IPS-NIHi11 (cell line): ENCODE data around the gene PFDN4.

ENCODE experiments used
- DNase-seq: peaks from one replicate; pipeline ENCODE4 v3.0.0; 2012; ENCODE audit warnings: mixed read lengths, low spot score

Gene PFDN4

DNA sequence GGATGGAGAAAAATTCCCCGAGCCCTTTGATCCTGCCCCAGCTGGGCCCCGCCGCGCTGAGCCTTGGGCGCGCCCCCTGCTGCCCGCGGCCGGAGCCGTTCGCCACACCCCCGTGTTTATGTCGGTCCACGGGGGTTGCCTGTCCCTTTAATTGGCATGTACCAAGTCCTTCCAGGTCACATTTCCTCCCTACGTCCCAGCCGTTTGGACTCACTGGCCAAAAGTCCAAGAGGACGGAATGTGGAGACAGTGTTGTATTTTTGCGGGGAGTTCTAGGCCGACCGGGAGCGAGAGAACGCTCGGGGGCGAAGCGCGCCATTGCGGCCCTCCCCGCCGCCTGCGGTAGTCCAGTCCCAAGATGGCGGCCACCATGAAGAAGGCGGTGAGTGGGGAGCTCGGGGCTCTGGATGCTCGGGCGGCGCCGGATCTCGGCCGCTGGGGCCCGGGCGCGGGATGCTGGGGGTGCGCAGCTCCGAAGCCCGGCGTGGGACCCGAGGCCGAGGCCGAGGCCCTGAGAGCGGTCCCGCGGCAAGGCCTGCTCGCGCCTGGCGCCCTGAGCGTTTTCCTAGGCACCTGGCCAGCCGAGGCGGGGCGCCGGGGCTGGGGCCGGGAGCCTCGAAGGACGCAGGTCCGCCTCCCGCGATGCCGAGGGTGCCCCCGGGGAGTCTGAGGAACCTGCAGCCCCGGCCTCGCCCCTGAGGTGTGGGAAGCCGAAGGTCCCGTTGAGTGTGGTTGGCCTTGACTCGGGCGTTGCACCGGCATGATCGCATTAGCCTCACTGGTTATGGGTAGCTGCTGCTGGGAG is at the start of gene PFDN4:
Gene PFDN4 (plus strand): TSS at position 345 of the 805 bp plus-strand sequence. CDS start 14 bp downstream, at position 359.
- DNase-seq: peak; percentile 93

DNA sequence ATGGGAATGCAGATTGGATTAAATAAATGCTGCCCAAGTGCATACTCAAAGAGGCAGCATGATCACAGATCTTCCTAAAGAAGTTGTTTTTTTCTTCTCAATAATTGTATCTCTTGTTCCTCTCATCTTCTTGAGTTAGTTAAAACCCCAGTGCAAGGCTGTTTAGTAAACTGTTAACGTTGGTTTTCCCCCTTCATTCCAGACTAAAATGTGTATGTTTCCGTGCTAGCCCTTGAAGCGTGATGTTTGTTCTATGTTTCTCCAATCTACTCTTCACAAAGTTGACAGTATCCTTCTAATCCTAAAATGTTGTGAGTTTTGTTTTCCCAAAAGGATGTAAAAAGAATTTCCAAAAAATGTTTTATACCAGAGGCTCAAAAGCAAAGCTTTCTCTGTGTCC is 49.7 kb upstream of the PFDN4 start:
- DNase-seq: no peak

DNA sequence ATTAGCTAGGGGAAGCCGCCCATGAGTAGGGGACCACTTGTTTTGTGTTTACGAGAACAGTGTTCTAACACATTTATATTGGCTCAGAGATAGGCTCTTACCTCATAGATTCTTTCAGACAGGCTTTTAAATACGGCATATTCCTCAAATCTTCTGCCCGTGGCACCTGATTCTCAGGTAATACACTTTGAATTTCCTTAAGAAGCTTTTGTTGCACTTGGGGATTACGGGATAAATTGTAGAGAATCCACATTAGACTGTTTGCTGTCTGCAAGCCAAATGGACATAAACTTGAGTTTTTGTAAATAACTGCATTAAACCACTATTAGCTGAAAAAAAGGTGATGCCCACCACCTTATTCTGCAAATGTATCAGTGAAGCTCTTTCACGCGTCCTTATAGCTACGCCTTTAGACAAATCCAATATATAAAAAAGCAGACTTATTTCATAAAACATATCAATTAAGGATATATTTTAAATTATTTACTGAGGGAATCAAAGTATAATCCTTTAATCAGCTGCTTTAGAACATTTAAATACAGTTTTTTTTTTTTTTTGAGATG is 49.0 kb upstream of the PFDN4 start:
- DNase-seq: no peak

DNA sequence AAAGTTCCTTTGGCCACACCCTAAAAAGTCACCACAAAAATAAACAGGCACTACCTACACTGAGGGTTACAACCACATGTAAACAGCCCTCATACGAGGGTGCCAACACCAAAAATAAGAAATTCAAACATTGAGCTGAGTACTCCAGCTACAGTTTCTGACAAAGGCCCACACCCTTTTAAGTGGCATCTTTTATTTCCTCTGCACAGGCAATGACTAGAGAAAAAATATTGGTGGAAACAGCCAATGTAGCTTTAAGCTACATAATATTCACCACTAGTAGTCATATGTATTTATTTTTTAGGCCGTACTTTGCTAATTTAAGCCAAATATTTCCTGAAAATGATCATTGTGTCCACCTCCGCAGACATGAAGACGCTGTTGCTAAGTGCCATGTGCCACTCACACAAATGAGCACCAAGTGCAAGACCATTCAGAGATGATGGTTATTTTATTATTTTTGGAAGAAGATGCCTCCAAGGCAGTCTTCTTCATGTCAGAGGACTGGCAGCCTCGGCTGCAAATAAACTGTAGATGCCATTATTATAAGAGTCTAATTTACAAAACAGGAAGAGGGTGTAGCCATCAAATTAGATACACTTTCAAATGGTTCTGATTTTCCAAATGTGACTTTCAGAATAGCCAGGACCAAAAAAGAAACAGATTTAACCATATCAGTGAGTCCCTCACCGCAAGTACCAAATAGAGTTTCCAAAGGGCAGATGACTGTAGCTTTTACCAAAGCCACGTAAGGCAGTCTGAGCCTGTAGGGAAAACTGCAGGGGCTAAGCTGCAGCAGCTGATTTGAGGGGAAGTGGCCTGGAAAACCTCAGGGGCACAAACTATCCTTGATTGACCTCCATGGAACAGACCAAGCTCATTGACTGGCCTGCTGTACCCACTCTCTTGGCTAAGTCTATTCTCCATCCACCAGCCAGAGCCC is 47.6 kb upstream of the PFDN4 start:
- DNase-seq: no peak

GRCh38 chr20:54161008-54161820 is 46.7 kb upstream of the PFDN4 start:
- DNase-seq: no peak

- no peak for DNase-seq
Observed at GRCh38 chr20:54161821-54162149, 46.1 kb upstream of the PFDN4 start.

DNA sequence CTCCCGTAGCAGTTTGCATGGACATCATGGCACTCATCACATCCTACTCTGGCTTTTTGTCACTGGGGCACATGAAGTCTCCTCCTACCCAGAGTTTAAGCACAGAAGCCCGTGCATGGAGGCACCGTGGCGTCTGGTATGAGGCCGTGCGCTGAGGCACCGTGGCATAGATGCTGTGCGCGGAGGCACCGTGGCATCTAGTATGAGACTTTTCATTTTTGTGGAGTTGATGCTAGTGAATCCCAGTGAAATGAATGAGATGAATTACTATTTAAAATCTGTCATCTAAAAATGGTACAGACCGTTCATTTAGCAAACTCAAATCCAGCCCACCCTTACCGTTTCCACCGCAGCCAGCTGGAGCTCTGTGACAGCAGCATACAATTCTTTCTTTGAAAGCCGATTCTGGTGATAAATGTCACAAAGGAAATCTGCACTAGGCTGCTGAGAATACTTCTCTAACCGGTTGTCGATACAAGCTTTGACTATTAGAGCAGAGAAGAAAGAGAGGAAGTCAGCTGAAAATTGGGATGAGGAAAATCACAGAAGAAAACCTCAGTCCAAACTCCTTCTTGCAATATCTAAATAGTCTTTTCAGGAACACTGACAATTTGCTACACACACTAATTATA is 45.4 kb upstream of the PFDN4 start:
- DNase-seq: no peak

DNA sequence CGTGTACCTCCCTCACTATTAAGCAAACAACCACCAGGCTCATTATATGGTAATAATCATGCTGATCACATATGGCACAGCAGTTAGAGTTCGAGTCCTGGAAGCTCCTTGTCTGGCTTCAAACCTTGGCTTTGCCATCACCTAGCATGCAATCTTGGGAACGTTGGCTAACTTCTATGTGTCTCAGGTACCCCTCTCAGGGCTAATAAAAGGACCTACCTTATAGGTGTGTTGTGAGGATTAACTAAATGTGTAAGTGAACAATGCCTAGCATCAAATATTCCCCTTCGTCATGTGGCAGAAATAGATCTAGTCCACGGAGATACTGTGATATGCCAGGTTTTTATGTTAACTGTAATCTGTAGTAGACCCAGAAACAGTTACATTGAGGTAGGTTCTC is 44.5 kb upstream of the PFDN4 start:
- no peak for DNase-seq

DNA sequence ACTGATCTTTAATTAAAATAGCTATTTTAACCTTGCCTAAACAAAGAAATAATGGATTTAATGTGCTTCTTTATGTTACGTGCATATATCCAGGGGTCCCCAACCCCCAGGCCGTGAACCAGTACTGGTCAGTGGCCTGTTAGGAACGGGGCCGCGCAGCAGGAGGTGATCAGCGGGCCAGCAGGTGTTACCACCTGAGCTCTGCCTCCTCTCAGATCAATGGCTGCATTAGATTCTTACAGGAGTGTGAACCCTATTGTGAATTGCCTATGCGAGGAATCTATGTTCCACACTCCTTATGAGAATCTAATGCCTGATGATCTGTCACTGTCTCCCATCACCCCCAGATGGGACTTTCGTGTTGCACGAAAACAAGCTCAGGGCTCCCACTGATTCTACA is 42.9 kb upstream of the PFDN4 start:
- no peak for DNase-seq

GRCh38 chr20:54165803-54166202 is 42.1 kb upstream of the PFDN4 start:
- DNase-seq: no peak

- no peak for DNase-seq
Observed at GRCh38 chr20:54166987-54167662, 40.8 kb upstream of the PFDN4 start.

- DNase-seq: no peak
Observed at GRCh38 chr20:54167909-54168872, 39.7 kb upstream of the PFDN4 start.

GRCh38 chr20:54168961-54169862 is 38.7 kb upstream of the PFDN4 start:
- no peak for DNase-seq

DNA sequence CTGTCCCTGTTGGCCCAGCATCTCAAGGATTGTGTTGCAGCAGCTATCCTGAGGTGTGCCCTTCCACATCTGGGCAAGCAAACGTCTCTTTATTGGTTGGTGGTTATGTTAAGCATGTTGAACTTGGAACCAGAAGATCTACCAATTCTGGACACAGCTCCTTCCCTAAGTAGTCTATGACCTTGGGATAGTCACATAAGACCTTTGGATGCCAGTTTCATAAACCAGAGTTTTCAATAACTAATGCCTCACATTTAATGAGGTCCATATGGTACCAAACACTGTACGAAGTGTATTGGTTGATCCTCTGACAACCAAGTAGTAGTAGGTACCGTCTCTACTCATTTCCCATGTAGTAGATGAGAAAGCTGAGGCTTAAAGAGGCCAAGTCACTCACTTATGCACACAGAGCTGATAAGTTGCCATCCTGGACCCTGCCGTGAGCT is 37.8 kb upstream of the PFDN4 start:
- DNase-seq: no peak

DNA sequence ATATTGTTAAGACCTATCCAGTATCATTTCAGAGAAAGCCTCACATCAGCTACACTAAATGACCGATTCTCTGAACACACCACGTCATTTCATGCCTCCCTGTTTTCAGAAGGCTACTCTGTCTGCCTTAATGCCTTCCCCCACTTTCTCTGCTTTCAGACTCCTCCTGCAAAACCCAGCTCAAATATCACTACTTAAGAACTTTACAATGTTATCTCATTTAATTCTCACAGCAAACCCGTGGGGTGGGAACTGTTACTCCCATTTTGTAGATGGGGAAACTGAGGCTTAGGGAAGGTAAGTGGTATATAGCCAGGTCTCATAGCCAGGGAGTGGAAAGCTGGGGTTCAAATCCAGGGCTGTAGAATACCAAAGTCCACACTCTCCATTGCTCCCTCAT is 36.9 kb upstream of the PFDN4 start:
- no peak for DNase-seq

GRCh38 chr20:54172532-54172855 is 35.4 kb upstream of the PFDN4 start:
- DNase-seq: no peak

GRCh38 chr20:54172856-54173652 is 34.8 kb upstream of the PFDN4 start:
- peak; percentile 48 for DNase-seq
